Mesendoderm (in vitro differentiated cells): Measurements from ENCODE around the gene HS2ST1.

Experiments
- DNase-seq: peaks from one replicate; pipeline ENCODE4 v3.0.0; 2013
- H2AK5ac ChIP-seq: 2 replicates; pipeline ENCODE4 v1.6.1; 2013; ENCODE audit warnings: low read length, inconsistent platforms
- H2BK120ac ChIP-seq: 2 replicates; pipeline ENCODE4 v1.6.1; 2013; ENCODE audit warnings: low read depth, mild to moderate bottlenecking, low read length, moderate library complexity, mixed read lengths
- H2BK15ac ChIP-seq: replicated peaks from 2 replicates; pipeline ENCODE4 v1.6.1; 2013; ENCODE audit warnings: low read depth, mild to moderate bottlenecking, moderate library complexity
- H2BK5ac ChIP-seq: 2 replicates; pipeline ENCODE4 v1.6.1; 2013; ENCODE audit warnings: low read length, inconsistent platforms
- H3K18ac ChIP-seq: 2 replicates; pipeline ENCODE4 v1.6.1; 2013; ENCODE audit warnings: mild to moderate bottlenecking, low read length, mixed read lengths
- H3K23ac ChIP-seq: one replicate; pipeline ENCODE4 v1.6.1; 2013; ENCODE audit warnings: low read length
- H3K27ac ChIP-seq: 2 replicates; pipeline ENCODE4 v1.5.1; 2013; ENCODE audit warnings: low read depth, mild to moderate bottlenecking, inconsistent platforms, low read length, moderate library complexity
- H3K27me3 ChIP-seq: 2 replicates; pipeline ENCODE4 v1.6.1; 2013; ENCODE audit warnings: low read length, control low read depth, mild to moderate bottlenecking, inconsistent platforms; ENCODE audit not compliant: insufficient read depth, poor library complexity
- H3K36me3 ChIP-seq: 2 replicates; pipeline ENCODE4 v1.6.1; 2013; ENCODE audit warnings: low read length, inconsistent platforms; ENCODE audit not compliant: control insufficient read depth, insufficient read depth
- H3K4ac ChIP-seq: one replicate; pipeline ENCODE4 v1.6.1; 2013; ENCODE audit warnings: low read depth, mild to moderate bottlenecking, low read length, moderate library complexity
- H3K4me1 ChIP-seq: 2 replicates; pipeline ENCODE4 v1.6.1; 2013; ENCODE audit warnings: low read depth, low read length, inconsistent platforms; ENCODE audit not compliant: control insufficient read depth
- H3K4me2 ChIP-seq: 2 replicates; pipeline ENCODE4 v1.6.1; 2013; ENCODE audit warnings: low read length
- H3K4me3 ChIP-seq: 2 replicates; pipeline ENCODE4 v1.5.1; 2013; ENCODE audit warnings: mild to moderate bottlenecking, low read length
- H3K56ac ChIP-seq: one replicate; pipeline ENCODE4 v1.6.1; 2013; ENCODE audit warnings: low read length
- H3K79me1 ChIP-seq: 2 replicates; pipeline ENCODE4 v1.6.1; 2013; ENCODE audit warnings: low read length, inconsistent platforms
- H3K79me2 ChIP-seq: 2 replicates; pipeline ENCODE4 v1.6.1; 2013; ENCODE audit warnings: mild to moderate bottlenecking, low read length; ENCODE audit not compliant: control insufficient read depth, insufficient read depth
- H3K9ac ChIP-seq: 2 replicates; pipeline ENCODE4 v1.6.1; 2013; ENCODE audit warnings: low read length, inconsistent platforms
- H4K5ac ChIP-seq: one replicate; pipeline ENCODE4 v1.6.1; 2013; ENCODE audit warnings: low read length
- H4K8ac ChIP-seq: one replicate; pipeline ENCODE4 v1.6.1; 2013; ENCODE audit warnings: low read depth, mild to moderate bottlenecking, control low read depth, low read length, moderate library complexity
- WGBS: extraction: QIAGEN DNeasy Blood & Tissue Kit; methylation state at CpG from one replicate; pipeline ENCODE4 v1.1.7; 2013; ENCODE audit warnings: low lambda C conversion rate, missing lambda C conversion rate; ENCODE audit not compliant: insufficient coverage; ENCODE audit errors: extremely low coverage; 5-methylcytosine and 5-hydroxymethylcytosine counted together

The HS2ST1 gene

DNA sequence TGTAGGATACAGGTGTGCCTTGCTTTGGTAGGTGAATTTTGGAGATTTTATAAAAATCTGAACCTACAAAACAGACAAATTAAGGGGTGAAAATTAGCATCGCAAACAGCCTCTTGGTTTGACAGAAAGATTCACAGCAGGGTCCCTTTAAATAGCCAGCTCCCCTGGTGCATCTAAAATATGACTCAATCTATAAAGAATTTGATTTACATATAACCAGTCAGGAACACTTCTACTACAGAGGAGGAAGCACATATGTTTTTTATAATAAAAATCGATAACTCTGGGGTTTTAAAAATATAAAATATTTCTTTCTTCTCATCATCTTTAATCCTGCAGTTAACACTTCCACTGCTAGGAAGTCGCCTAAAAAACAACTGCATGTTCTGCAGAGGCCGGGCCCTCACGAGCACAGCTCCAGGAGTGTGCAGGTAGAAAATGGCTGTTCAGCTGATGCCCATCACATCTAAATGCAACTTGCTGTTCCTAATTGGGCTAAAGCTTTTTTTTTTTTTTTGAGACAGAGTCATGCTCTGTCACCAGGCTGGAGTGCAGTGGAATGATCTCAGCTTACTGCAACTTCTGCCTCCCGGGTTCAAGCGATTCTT is 203.4 kb downstream of the HS2ST1 start:
- WGBS: no CpG with 5 or more reads among the region's 7 CpGs
- H4K8ac ChIP-seq: no peak overlapping the region
- no peaks in the 10 kb centered on the region for H3K36me3 ChIP-seq
- H3K4me2 ChIP-seq: no peak overlapping the region
- H3K79me1 ChIP-seq: no peaks in the 10 kb centered on the region
- H3K27me3 ChIP-seq: no peaks in the 10 kb centered on the region
- H3K4ac ChIP-seq: no peak overlapping the region
- H3K23ac ChIP-seq: no peak overlapping the region
- H3K27ac ChIP-seq: no peak overlapping the region
- H2AK5ac ChIP-seq: no peak overlapping the region
- H3K18ac ChIP-seq: no peak overlapping the region
- H3K9ac ChIP-seq: no peak overlapping the region
- no peak overlapping the region for H3K56ac ChIP-seq
- no peak overlapping the region for H4K5ac ChIP-seq
- no peak overlapping the region for H2BK120ac ChIP-seq
- H2BK15ac ChIP-seq: no peak overlapping the region
- no peak overlapping the region for H2BK5ac ChIP-seq
- DNase-seq: no peak
- no peaks in the 10 kb centered on the region for H3K79me2 ChIP-seq
- H3K4me1 ChIP-seq: no peaks in the 10 kb centered on the region
- H3K4me3 ChIP-seq: no peak overlapping the region

DNA sequence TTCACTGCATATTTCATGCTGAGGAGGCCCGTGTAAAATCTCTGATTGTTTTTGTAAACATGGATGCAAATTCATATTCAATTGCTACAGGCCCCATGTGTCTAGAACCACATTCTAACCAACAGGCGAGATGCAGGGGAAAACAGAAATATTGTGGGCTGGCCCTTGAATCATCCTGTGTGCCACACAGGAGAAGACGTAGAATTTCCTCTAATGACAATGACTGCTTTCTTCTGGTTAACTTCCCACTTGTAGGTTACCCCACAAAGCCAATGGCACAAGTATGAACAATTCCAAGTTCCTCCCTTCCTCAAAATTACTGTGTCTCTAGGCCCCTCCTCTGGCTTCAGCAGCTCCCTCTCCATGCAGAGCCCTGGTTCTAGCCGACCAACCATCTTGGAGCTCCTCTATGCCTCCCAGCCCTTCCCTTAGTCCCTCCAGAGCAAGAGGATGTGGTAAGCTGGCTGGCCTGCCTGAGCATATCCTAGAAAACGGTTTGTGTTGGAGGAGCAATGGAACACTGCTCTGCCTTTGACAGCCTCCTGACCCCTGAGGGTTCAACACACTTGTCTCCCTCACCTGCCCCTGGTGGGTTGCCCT is 205.2 kb downstream of the HS2ST1 start:
- Histone ChIP-seq H3K18ac (no peak overlapping the region), H2BK15ac (no peak overlapping the region), H3K4me3 (no peak overlapping the region), H3K27me3 (no peaks in the 10 kb centered on the region), H3K4me1 (no peaks in the 10 kb centered on the region), H3K27ac (no peak overlapping the region), H3K23ac (no peak overlapping the region), H3K4me2 (no peak overlapping the region), H4K5ac (no peak overlapping the region), H2BK120ac (no peak overlapping the region), H3K4ac (no peak overlapping the region), H2AK5ac (no peak overlapping the region), H4K8ac (no peak overlapping the region), H3K36me3 (no peaks in the 10 kb centered on the region), H3K9ac (no peak overlapping the region), H3K56ac (no peak overlapping the region), H3K79me1 (no peaks in the 10 kb centered on the region), H3K79me2 (no peaks in the 10 kb centered on the region), H2BK5ac (no peak overlapping the region)
- no CpG with 5 or more reads among the region's 5 CpGs for WGBS
- no peak for DNase-seq

- Histone ChIP-seq H3K4me3 (no peak overlapping the region), H3K4me2 (no peak overlapping the region), H3K56ac (no peak overlapping the region)
These were observed 206.3 kb downstream of the HS2ST1 start for GRCh38 chr1:87120779-87121178.

GRCh38 chr1:87121711-87122163 is 207.3 kb downstream of the HS2ST1 start:
- no peak overlapping the region for H3K27ac ChIP-seq
- no peak overlapping the region for H3K4me3 ChIP-seq
- H3K36me3 ChIP-seq: no peaks in the 10 kb centered on the region
- no CpG with 5 or more reads among the region's 7 CpGs for WGBS
- no peak for DNase-seq
- H3K79me2 ChIP-seq: no peaks in the 10 kb centered on the region
- H4K8ac ChIP-seq: no peak overlapping the region
- no peak overlapping the region for H2BK5ac ChIP-seq
- H3K4ac ChIP-seq: no peak overlapping the region
- H2BK15ac ChIP-seq: no peak overlapping the region
- H3K9ac ChIP-seq: no peak overlapping the region
- H3K79me1 ChIP-seq: no peaks in the 10 kb centered on the region
- no peak overlapping the region for H3K56ac ChIP-seq
- no peak overlapping the region for H3K4me2 ChIP-seq
- H2AK5ac ChIP-seq: no peak overlapping the region
- H3K23ac ChIP-seq: no peak overlapping the region
- H3K27me3 ChIP-seq: no peaks in the 10 kb centered on the region
- H3K4me1 ChIP-seq: no peaks in the 10 kb centered on the region
- H4K5ac ChIP-seq: no peak overlapping the region
- H2BK120ac ChIP-seq: no peak overlapping the region
- H3K18ac ChIP-seq: no peak overlapping the region

More at GRCh38 chr1:87120779-87121178, 206.3 kb downstream of the HS2ST1 start:
- DNase-seq: peak; percentile 38
- Histone ChIP-seq H3K27ac (no peak overlapping the region), H2BK15ac (no peak overlapping the region), H3K79me1 (no peaks in the 10 kb centered on the region), H2AK5ac (no peak overlapping the region), H3K23ac (no peak overlapping the region), H4K8ac (no peak overlapping the region), H3K18ac (no peak overlapping the region), H4K5ac (no peak overlapping the region), H3K9ac (no peak overlapping the region), H3K27me3 (no peaks in the 10 kb centered on the region), H3K4ac (no peak overlapping the region), H3K36me3 (no peaks in the 10 kb centered on the region), H2BK5ac (no peak overlapping the region), H3K4me1 (no peaks in the 10 kb centered on the region), H2BK120ac (no peak overlapping the region), H3K79me2 (no peaks in the 10 kb centered on the region)
- no CpG with 5 or more reads among the region's 2 CpGs for WGBS

GRCh38 chr1:87122243-87122642 is 207.8 kb downstream of the HS2ST1 start:
- Histone ChIP-seq H3K23ac (no peak overlapping the region), H3K79me1 (no peaks in the 10 kb centered on the region), H3K4me3 (no peak overlapping the region), H3K4me1 (no peaks in the 10 kb centered on the region), H3K79me2 (no peaks in the 10 kb centered on the region), H4K8ac (no peak overlapping the region), H2BK15ac (no peak overlapping the region), H2AK5ac (no peak overlapping the region), H3K4ac (no peak overlapping the region), H3K36me3 (no peaks in the 10 kb centered on the region), H3K9ac (no peak overlapping the region), H2BK5ac (no peak overlapping the region), H2BK120ac (no peak overlapping the region), H4K5ac (no peak overlapping the region), H3K18ac (no peak overlapping the region), H3K56ac (no peak overlapping the region), H3K4me2 (no peak overlapping the region), H3K27ac (no peak overlapping the region), H3K27me3 (no peaks in the 10 kb centered on the region)
- WGBS: no CpG with 5 or more reads among the region's 1 CpG
- no peak for DNase-seq

DNA sequence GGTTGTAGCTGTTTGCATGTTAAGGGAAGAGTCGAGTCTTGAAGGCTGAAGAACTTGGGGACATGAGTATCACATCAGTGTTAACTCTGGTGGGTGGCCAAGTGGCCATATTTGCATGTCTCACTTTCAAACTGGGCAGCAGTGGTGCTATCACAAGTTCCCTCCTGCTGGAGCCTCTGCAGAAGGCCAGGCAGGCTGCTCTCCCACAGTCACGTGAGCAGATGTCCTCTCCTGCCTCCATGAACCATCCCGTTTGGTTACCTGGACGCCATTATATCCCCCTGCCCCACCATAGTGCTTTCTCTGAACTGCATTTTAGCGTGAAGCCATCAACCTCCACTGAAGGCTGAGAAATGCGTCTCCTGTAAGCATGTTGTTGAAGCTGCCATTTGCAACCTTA is 209.2 kb downstream of the HS2ST1 start:
- no peak overlapping the region for H3K18ac ChIP-seq
- H2BK15ac ChIP-seq: no peak overlapping the region
- DNase-seq: no peak
- no peak overlapping the region for H2BK120ac ChIP-seq
- no CpG with 5 or more reads among the region's 6 CpGs for WGBS
- no peak overlapping the region for H3K56ac ChIP-seq
- no peak overlapping the region for H3K4me3 ChIP-seq
- H2BK5ac ChIP-seq: no peak overlapping the region
- H3K79me2 ChIP-seq: no peaks in the 10 kb centered on the region
- H3K9ac ChIP-seq: no peak overlapping the region
- no peaks in the 10 kb centered on the region for H3K27me3 ChIP-seq
- no peak overlapping the region for H3K23ac ChIP-seq
- no peak overlapping the region for H3K27ac ChIP-seq
- no peaks in the 10 kb centered on the region for H3K36me3 ChIP-seq
- H4K8ac ChIP-seq: no peak overlapping the region
- H3K4ac ChIP-seq: no peak overlapping the region
- no peaks in the 10 kb centered on the region for H3K79me1 ChIP-seq
- no peak overlapping the region for H4K5ac ChIP-seq
- H3K4me2 ChIP-seq: no peak overlapping the region
- no peak overlapping the region for H2AK5ac ChIP-seq
- H3K4me1 ChIP-seq: no peaks in the 10 kb centered on the region
